GM12874 (cell line): ENCODE results near the gene MED25.

Experiments used
- CTCF ChIP-seq: IDR thresholded peaks from 2 replicates; pipeline ENCODE4 v1.5.1; 2011; ENCODE audit warnings: low read depth, mild to moderate bottlenecking, control low read depth, low read length, moderate library complexity; ENCODE audit not compliant: insufficient read depth

Gene MED25

GRCh38 chr19:49869009-49869483, 51.0 kb downstream of the MED25 start:
- TF ChIP-seq CTCF = no peak

GRCh38 chr19:49869484-49870308, 51.6 kb downstream of the MED25 start:
- no peak for TF ChIP-seq CTCF

DNA sequence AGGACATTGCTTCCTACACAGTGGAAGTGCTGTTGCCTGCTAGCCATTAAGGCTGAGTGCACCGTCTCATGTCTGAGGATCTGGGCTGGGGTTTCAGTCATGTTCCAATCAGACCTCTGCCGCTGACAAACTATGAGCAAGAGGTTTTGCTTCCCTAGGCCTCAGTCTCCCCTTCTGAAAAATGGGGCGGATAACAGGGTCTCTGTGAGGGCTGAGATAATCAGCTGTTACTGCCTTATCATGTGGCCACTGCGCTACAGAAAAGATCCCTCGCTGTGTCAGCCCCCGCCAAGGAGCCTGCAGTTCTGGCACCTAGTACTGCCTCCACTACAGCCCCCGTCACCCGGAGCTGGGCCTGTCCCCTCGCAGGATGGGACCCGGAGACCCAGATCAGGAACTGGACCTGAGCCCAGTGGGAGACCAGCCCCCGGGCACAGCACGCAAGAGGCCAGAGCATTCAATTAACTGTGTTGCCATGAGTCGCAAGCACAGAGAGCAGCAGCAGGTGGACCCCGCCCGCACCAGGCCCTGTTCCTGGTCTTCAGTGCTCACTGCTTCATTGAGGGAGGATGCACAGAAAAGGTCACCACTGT, 52.3 kb downstream of the MED25 start:
- TF ChIP-seq CTCF = no peak

DNA sequence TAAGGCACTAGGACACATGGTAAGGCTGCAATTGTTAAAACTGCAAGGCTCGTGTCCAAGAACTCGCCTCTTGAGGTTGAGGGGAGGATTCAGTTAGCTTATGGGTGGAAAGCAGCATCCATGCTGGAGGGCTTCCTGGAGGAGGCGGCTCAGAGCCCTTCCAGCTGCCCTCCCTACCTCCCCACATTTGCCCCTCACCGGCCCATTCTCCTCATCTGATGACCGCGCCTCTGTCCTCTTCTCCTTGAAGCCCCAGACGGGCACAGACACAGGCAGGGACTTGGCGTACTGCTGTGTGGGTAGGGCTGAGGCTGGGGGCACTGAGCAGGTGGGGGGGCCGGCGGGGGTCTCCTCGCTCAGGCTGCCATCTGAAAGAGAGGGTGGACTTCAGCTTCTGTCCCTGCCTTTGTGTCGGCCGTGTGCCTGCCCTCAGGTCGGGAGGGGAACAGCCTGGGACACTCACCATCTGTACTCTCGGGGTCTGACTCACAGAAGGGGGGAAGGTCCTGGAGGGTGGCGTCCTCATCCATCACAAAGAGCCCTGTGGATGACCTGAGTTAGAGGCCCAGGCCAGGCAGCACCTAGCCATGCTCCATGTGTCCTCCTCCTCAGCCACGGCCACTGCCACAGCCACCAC, 53.4 kb downstream of the MED25 start:
- no peak for TF ChIP-seq CTCF

GRCh38 chr19:49872245-49873128, 54.4 kb downstream of the MED25 start:
- TF ChIP-seq CTCF = no peak

- TF ChIP-seq CTCF = no peak
Observed at GRCh38 chr19:49873129-49873521, 55.0 kb downstream of the MED25 start.
